Brain microvascular endothelial cell (primary cell): ENCODE measurements around the gene GALNT10.

Experiments
- DNase-seq: peaks from one replicate; pipeline ENCODE4 v3.0.0-alpha.2; 2020
- H3K27ac ChIP-seq: fragments of 250-450 bp; sonication (Bioruptor Pico); 2 replicates; pipeline ENCODE4 v1.5.1; 2020; ENCODE audit warnings: mild to moderate bottlenecking, moderate library complexity
- H3K27me3 ChIP-seq: fragments of 250-450 bp; sonication (Bioruptor Pico); replicated peaks from 2 replicates; pipeline ENCODE4 v1.5.1; 2020; ENCODE audit warnings: mild to moderate bottlenecking
- H3K36me3 ChIP-seq: fragments of 250-450 bp; sonication (Bioruptor Pico); replicated peaks from 2 replicates; pipeline ENCODE4 v1.5.1; 2020; ENCODE audit warnings: mild to moderate bottlenecking
- H3K4me3 ChIP-seq: 2 replicates; pipeline ENCODE4 v1.5.1; 2011; ENCODE audit warnings: low read depth, mild to moderate bottlenecking, control low read depth, low read length, moderate library complexity
- in situ Hi-C: cut with HindIII; loops from 2 replicates; pipeline ENCODE4 v1.10.0; 2017; ENCODE audit warnings: low sequenced_read_pairs, low pct_ligation_motif_present
- TF ChIP-seq, protein P1 (sequence below): IDR thresholded peaks from 2 replicates; pipeline ENCODE4 v1.5.1; 2011; ENCODE audit warnings: low read depth, mild to moderate bottlenecking, moderate library complexity, low read length, control low read depth, inconsistent platforms; ENCODE audit errors: missing control alignments

The GALNT10 gene

DNA sequence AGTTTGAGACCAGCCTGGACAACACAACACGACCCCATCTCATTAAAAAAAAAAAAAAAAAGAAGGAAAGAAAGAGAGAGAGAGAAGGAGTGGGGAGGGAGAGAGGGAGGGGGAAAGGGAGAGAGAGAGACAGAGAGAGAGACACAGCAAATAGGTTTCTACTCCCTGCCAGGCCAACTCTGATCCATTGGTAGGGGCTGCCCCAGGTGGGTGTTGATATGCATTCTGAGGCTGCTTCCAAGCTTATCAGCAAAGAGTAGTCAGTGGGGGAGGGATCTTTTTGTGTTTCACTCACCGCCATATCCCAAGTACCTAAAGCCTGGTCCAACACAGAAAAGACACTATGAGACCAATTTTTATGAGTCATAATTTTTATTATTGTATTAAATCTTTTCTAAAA, 198.3 kb downstream of the GALNT10 start:
- TF ChIP-seq, protein P1, sequence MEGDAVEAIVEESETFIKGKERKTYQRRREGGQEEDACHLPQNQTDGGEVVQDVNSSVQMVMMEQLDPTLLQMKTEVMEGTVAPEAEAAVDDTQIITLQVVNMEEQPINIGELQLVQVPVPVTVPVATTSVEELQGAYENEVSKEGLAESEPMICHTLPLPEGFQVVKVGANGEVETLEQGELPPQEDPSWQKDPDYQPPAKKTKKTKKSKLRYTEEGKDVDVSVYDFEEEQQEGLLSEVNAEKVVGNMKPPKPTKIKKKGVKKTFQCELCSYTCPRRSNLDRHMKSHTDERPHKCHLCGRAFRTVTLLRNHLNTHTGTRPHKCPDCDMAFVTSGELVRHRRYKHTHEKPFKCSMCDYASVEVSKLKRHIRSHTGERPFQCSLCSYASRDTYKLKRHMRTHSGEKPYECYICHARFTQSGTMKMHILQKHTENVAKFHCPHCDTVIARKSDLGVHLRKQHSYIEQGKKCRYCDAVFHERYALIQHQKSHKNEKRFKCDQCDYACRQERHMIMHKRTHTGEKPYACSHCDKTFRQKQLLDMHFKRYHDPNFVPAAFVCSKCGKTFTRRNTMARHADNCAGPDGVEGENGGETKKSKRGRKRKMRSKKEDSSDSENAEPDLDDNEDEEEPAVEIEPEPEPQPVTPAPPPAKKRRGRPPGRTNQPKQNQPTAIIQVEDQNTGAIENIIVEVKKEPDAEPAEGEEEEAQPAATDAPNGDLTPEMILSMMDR, result no peak
- Histone ChIP-seq H3K4me3 (no peak overlapping the region), H3K27me3 (no peaks in the 10 kb centered on the region), H3K36me3 (peaks cover 12% of the 10 kb centered on the region), H3K27ac (no peak overlapping the region)
- in situ Hi-C loops, result no loop called here
- no peak for DNase-seq

DNA sequence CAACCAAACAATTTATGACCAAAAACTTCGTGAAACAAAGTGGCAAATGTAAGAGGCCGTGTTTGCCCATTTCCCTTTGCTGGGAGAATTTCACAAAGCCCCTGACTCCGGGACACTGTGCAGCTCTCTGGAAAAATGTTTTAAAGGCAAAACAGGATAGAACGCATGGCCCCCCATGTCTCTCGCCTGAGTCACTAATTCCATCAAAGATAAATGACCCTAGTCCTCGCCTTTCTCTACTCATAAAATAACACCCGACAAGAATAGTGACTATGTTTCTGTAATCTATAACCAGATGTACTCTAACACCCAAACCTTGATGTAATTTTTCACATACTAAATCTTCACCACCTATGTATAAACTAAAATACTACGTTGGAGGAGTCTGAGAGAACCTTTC, 199.6 kb downstream of the GALNT10 start:
- in situ Hi-C loops, result no loop called here
- Histone ChIP-seq H3K4me3 (no peak overlapping the region), H3K27ac (peak overlapping the region; percentile 84), H3K27me3 (no peaks in the 10 kb centered on the region), H3K36me3 (peaks cover 10% of the 10 kb centered on the region)
- TF ChIP-seq, protein P1, result no peak
- DNase-seq, result peak; percentile 85

DNA sequence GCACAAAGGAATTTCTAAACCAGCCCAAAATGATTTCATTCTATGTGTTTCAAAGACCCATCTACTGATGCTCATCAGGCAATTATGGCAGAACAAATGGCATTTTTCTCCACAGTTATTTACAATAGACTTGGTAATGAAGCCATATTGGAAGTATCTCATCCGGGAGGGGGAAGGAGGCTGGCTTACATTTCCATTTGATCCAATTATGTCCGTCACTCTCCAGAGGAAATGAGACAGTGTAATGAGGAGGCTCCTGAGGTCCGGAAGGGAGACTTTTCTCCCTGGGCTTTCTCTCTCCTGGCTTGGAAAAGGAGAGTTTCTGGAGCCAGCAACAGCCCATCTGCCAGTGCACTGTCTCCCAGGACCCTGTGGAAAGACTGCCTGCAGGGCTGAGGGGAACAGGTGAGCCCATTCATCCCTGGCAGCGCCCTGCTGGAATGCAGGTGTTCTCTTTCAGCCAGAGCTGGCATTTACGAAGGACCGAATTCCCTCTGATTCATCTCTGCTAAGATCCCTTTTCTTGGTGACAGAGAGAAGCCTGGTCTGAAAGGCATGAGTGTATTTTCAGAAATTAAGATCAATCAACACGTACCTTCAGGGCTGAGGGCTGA, 200.3 kb downstream of the GALNT10 start:
- no peak for DNase-seq
- Histone ChIP-seq H3K4me3 (no peak overlapping the region), H3K36me3 (peaks cover 10% of the 10 kb centered on the region), H3K27me3 (no peaks in the 10 kb centered on the region), H3K27ac (peak overlapping the region; percentile 84)
- in situ Hi-C loops, result no loop called here
- TF ChIP-seq, protein P1, result no peak

DNA sequence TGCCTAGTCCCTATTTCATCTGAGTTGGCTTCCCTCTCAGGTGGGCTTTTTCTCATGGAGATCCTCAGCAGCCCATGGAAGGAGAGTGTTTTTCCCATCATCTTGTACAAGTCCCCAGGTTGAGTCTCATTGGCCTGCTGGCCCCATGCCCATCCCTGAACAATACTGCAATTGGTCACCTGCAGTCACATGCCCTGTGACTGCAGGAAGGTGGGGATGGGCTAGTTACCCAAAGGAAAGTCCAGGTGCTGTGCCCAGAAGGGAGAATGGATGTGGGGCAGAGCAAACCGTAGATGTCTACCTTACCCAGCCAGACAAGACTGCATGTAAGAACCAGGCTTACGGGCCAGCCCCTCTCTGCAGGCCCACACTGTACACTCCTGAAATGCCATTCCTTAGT, 201.3 kb downstream of the GALNT10 start:
- H3K4me3 ChIP-seq, result no peak overlapping the region
- H3K27me3 ChIP-seq, result no peaks in the 10 kb centered on the region
- no peak for DNase-seq
- peaks cover 7% of the 10 kb centered on the region for H3K36me3 ChIP-seq
- no peak overlapping the region for H3K27ac ChIP-seq
- TF ChIP-seq, protein P1, result no peak
- in situ Hi-C loops, result no loop called here

DNA sequence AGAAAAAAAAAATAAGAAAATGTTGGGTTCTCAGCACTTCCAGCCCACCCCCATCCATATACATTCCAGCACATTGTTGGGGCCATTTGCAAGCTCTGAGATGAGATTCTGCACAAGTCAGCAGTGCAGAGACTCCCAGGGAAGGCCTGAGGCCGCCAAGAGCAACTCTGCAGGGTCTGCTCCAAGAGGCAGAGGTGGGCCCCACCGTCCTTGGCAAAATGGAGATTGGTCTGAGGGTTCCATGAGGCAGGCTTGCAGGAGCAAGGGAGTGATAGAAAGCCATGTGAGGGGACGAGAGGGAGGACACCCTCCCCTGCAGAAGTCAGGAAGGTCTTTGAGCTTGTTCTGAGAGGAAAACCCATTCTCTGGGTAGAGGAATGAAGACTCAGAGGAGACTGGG, 203.3 kb downstream of the GALNT10 start:
- Histone ChIP-seq H3K27me3 (no peaks in the 10 kb centered on the region), H3K27ac (no peak overlapping the region), H3K36me3 (peaks cover 5% of the 10 kb centered on the region), H3K4me3 (no peak overlapping the region)
- in situ Hi-C loops, result no loop called here
- DNase-seq, result no peak
- TF ChIP-seq, protein P1, result no peak

DNA sequence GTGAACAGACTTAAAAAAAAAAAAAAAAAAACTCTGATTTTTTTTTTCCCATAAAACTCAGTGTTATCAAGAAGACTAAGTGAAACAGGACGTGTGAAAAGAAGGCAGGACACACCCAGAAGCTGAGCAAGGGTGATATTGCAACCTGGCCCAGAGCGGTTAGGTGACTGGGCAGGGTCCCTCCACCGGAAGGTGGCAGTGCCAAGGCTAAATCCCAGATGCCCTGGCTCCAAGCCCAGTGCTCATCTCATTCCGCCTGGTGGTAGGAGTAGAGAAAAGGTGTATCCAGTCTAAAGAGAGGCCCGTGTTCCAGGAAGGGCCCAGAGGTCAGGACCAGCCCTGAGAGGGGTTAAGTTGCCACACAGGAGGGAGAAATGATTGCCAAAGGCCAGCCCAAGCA, 203.8 kb downstream of the GALNT10 start:
- peaks cover 5% of the 10 kb centered on the region for H3K36me3 ChIP-seq
- H3K4me3 ChIP-seq, result no peak overlapping the region
- DNase-seq, result no peak
- TF ChIP-seq, protein P1, result no peak
- H3K27me3 ChIP-seq, result no peaks in the 10 kb centered on the region
- in situ Hi-C loops, result no loop called here
- H3K27ac ChIP-seq, result no peak overlapping the region
